RWPE1 (cell line): ENCODE results near the gene LSG1.

ENCODE experiments used
- CTCF ChIA-PET: fragments of 350-600 bp; sonication (Branson Sonifier 250); formaldehyde crosslinking; extraction: SDS; loops from one replicate; lab custom pipeline; 2021; lab: Yijun Ruan, JAX
- POLR2A ChIA-PET: fragments of 400-600 bp; formaldehyde crosslinking; extraction: SDS; loops from one replicate; lab custom pipeline; 2020; ENCODE audit warnings: antibody characterized with exemption; ENCODE audit not compliant: low non-redundant PET; lab: Yijun Ruan, JAX
- DNase-seq: peaks from one replicate; pipeline ENCODE4 v3.0.0; 2012; ENCODE audit warnings: low spot score
- H3K27ac ChIP-seq: fragments of 450-650 bp; 2 replicates; pipeline ENCODE4 v1.5.1; 2017
- CTCF ChIP-seq: fragments of 450-650 bp; conservative IDR thresholded peaks from 2 replicates; pipeline ENCODE4 v1.5.1; 2017; ENCODE audit warnings: low read depth, mild to moderate bottlenecking

Gene LSG1

GRCh38 chr3:194702545-194702944 lies 30.6 kb upstream of the LSG1 start:
- TF ChIP-seq CTCF = no peak
- ChIA-PET POLR2A (no interaction called here), CTCF (interaction anchor here (0.6 kb wide), 1 partner anchor 336 kb away, joined by 3 read pairs; no protein-coding TSS in a partner anchor)
- DNase-seq = no peak
- H3K27ac ChIP-seq = no peak overlapping the region

- no peak for DNase-seq
- H3K27ac ChIP-seq = no peak overlapping the region
- no peak for TF ChIP-seq CTCF
- CTCF ChIA-PET = no interaction called here
- POLR2A ChIA-PET = no interaction called here
Observed at GRCh38 chr3:194696702-194697101, 24.7 kb upstream of the LSG1 start.

GRCh38 chr3:194691481-194692283 lies 19.7 kb upstream of the LSG1 start:
- no peak for TF ChIP-seq CTCF
- no peak for DNase-seq
- no peak overlapping the region for H3K27ac ChIP-seq
- CTCF ChIA-PET = interaction anchor here (0.6 to 1.1 kb wide), 4 partner anchors 57 to 653 kb away, joined by 3 read pairs; no protein-coding TSS in a partner anchor
- POLR2A ChIA-PET = no interaction called here

GRCh38 chr3:194690501-194691372 lies 18.7 kb upstream of the LSG1 start:
- POLR2A ChIA-PET = no interaction called here
- no peak for DNase-seq
- peak overlapping the region; percentile 40; the same call in 1 of the 2 replicates for H3K27ac ChIP-seq
- TF ChIP-seq CTCF = no peak
- CTCF ChIA-PET = interaction anchor here (0.6 to 1.2 kb wide), 4 partner anchors 71 to 652 kb away, joined by 3 read pairs; no protein-coding TSS in a partner anchor

GRCh38 chr3:194689493-194689944 lies 17.5 kb upstream of the LSG1 start:
- TF ChIP-seq CTCF = no peak
- ChIA-PET CTCF (interaction anchor here (0.6 to 0.7 kb wide), 2 partner anchors 439 to 577 kb away, joined by 3 to 4 read pairs; no protein-coding TSS in a partner anchor), POLR2A (no interaction called here)
- DNase-seq = no peak
- peak overlapping the region; percentile 61 for H3K27ac ChIP-seq

GRCh38 chr3:194688946-194689345 lies 17.0 kb upstream of the LSG1 start:
- POLR2A ChIA-PET = no interaction called here
- no peak for DNase-seq
- peak overlapping the region; percentile 61 for H3K27ac ChIP-seq
- no peak for TF ChIP-seq CTCF
- CTCF ChIA-PET = interaction anchor here (0.7 to 1.1 kb wide), 2 partner anchors 439 to 451 kb away, joined by 3 to 4 read pairs; no protein-coding TSS in a partner anchor
